Gastrocnemius medialis (tissue), 4 donors: ENCODE measurements around the gene CCSER2. TPM values are rescaled to one million over a fixed set of nuclear protein-coding genes. Genes with fewer than 3 reads are reported as not detected.

ENCODE experiments used
- ATAC-seq, 2 donors: fragments of 150-250 bp; one replicate each; pipeline ENCODE4 v1.9.1; 2016
- DNase-seq, 2 donors: peaks; one replicate each; pipeline ENCODE4 v3.0.0-alpha.2; 2019
- H3K27ac ChIP-seq, 4 donors: fragments of 200-600 bp; sonication (generic); 1 replicate in 1 of 4; 2 replicates in 3 of 4; pipeline ENCODE4 v1.5.1; 2016 to 2018; ENCODE audit warnings: mild to moderate bottlenecking in 2 of 4, moderate library complexity in 1 of 4
- H3K27me3 ChIP-seq, 3 donors: fragments of 200-600 bp; sonication (generic) in 2 of 3; 1 replicate in 1 of 3; 2 replicates in 2 of 3; pipeline versions ENCODE4 v1.5.1 to v1.6.0; 2016 to 2019; ENCODE audit warnings: mild to moderate bottlenecking in 1 of 3, moderate library complexity in 1 of 3
- H3K36me3 ChIP-seq, 2 donors: fragments of 200-600 bp; sonication (generic) in 1 of 2; one replicate each; pipeline ENCODE4 v1.5.1; 2017 to 2018
- H3K4me1 ChIP-seq, 2 donors: fragments of 200-600 bp; sonication (generic) in 1 of 2; one replicate each; pipeline ENCODE4 v1.5.1; 2016 to 2017; ENCODE audit warnings: mild to moderate bottlenecking in 2 of 2
- H3K4me3 ChIP-seq, 4 donors: fragments of 200-600 bp; sonication (generic) in 3 of 4; 1 replicate in 1 of 4; 2 replicates in 3 of 4; pipeline ENCODE4 v1.5.1; 2016 to 2019; ENCODE audit warnings: mild to moderate bottlenecking in 2 of 4
- H3K9me3 ChIP-seq, 3 donors: fragments of 200-600 bp; sonication (generic) in 2 of 3; 1 replicate in 1 of 3; 2 replicates in 2 of 3; pipeline ENCODE4 v1.5.1; 2016 to 2019
- POLR2A ChIP-seq, 2 donors: fragments of 450-650 bp; IDR thresholded peaks; one replicate each; pipeline ENCODE4 v1.6.1; 2017; ENCODE audit warnings: antibody characterized with exemption in 2 of 2, mild to moderate bottlenecking in 2 of 2, moderate library complexity in 2 of 2
- in situ Hi-C, 4 donors: fragments of 200-750 bp; cut with MboI; loops; one replicate each; pipeline versions ENCODE4 v1.15.0 to v1.8.0; 2017; ENCODE audit warnings: low sequenced_read_pairs in 4 of 4
- intact Hi-C: fragments of 100-400 bp; cut with DNase I; formaldehyde crosslinking; loops from one replicate; pipeline ENCODE4 v1.15.1; 2023; ENCODE audit warnings: low total_unique reads
- total RNA-seq, 4 donors: library from RNA; depleted of rRNA; stranded (reverse); fragments of >200 nt; gene quantifications; one replicate each; pipeline versions ENCODE4 v1.1.0 to v1.2.3, GENCODE V29; 2016
- TF ChIP-seq, protein P1 (sequence below), 5 experiments: fragments of 450-650 bp in 3 of 5; fragments of 200-600 bp in 2 of 5; sonication (generic) in 2 of 5; IDR thresholded peaks in 4 of 5; conservative IDR thresholded peaks in 1 of 5; 1 replicate in 4 of 5; 2 replicates in 1 of 5; pipeline ENCODE4 v1.5.1; 2016 to 2019; ENCODE audit warnings: antibody characterized with exemption in 5 of 5, mild to moderate bottlenecking in 3 of 5, moderate library complexity in 3 of 5

The CCSER2 gene
- total RNA-seq, 4 donors from 2014 or later: 39.8 to 61.8 (median 49.2) TPM

GRCh38 chr10:84365335-84365881 lies 37.0 kb downstream of the CCSER2 start:
- no peaks in the 10 kb centered on the region for H3K36me3 ChIP-seq
- peaks cover 5 to 9% of the 10 kb centered on the region in 2 donors for H3K4me1 ChIP-seq
- TF ChIP-seq, protein P1, sequence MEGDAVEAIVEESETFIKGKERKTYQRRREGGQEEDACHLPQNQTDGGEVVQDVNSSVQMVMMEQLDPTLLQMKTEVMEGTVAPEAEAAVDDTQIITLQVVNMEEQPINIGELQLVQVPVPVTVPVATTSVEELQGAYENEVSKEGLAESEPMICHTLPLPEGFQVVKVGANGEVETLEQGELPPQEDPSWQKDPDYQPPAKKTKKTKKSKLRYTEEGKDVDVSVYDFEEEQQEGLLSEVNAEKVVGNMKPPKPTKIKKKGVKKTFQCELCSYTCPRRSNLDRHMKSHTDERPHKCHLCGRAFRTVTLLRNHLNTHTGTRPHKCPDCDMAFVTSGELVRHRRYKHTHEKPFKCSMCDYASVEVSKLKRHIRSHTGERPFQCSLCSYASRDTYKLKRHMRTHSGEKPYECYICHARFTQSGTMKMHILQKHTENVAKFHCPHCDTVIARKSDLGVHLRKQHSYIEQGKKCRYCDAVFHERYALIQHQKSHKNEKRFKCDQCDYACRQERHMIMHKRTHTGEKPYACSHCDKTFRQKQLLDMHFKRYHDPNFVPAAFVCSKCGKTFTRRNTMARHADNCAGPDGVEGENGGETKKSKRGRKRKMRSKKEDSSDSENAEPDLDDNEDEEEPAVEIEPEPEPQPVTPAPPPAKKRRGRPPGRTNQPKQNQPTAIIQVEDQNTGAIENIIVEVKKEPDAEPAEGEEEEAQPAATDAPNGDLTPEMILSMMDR (IDR thresholded peaks at IDR 0.05 in 4 of 5, conservative IDR thresholded peaks at IDR 0.05 in 1 of 5): no peak
- TF ChIP-seq POLR2A (IDR thresholded peaks at IDR 0.05): no peak
- no peak overlapping the region for H3K27ac ChIP-seq
- no peak for ATAC-seq
- no peaks in the 10 kb centered on the region for H3K27me3 ChIP-seq
- intact Hi-C loops: no loop called here
- in situ Hi-C loops: loop anchor here in 1 of 4 donors (10.0 kb wide), 1 partner anchor 101 kb away; no protein-coding TSS in a partner anchor
- H3K9me3 ChIP-seq: no peaks in the 10 kb centered on the region
- H3K4me3 ChIP-seq: no peak overlapping the region
- DNase-seq: no peak

GRCh38 chr10:84366041-84366440 lies 37.7 kb downstream of the CCSER2 start:
- in situ Hi-C loops: loop anchor here in 1 of 4 donors (10.0 kb wide), 1 partner anchor 101 kb away; no protein-coding TSS in a partner anchor
- ATAC-seq: no peak
- H3K27ac ChIP-seq: no peak overlapping the region
- no peak for DNase-seq
- H3K4me1 ChIP-seq: peaks cover 0 to 4% of the 10 kb centered on the region in 2 donors
- no peak overlapping the region for H3K4me3 ChIP-seq
- no peaks in the 10 kb centered on the region for H3K27me3 ChIP-seq
- H3K36me3 ChIP-seq: no peaks in the 10 kb centered on the region
- TF ChIP-seq, protein P1 (IDR thresholded peaks at IDR 0.05 in 4 of 5, conservative IDR thresholded peaks at IDR 0.05 in 1 of 5): no peak
- TF ChIP-seq POLR2A (IDR thresholded peaks at IDR 0.05): no peak
- intact Hi-C loops: no loop called here
- no peaks in the 10 kb centered on the region for H3K9me3 ChIP-seq

DNA sequence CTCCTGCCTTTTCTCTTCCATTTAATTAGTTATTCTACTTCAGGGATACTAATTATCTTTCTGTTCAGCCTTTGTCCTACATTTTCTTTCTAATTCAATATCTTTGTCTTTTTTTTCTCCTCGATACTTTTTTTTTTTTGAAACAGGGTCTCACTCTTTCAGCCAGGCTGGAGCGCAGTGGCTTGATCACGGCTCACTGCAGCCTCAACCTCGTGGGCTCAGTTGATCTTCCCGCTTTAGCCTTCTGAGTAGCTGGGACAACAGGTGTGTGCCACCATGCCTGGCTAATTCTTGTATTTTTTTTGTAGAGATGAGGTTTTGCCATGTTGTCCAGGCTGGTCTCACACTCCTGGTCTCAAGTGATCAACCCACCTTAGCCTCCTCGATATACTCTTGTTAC lies 38.9 kb downstream of the CCSER2 start:
- Histone ChIP-seq H3K9me3 (no peaks in the 10 kb centered on the region), H3K36me3 (peaks cover 0 to 9% of the 10 kb centered on the region in 2 donors), H3K27ac (no peak overlapping the region), H3K4me1 (no peaks in the 10 kb centered on the region), H3K27me3 (no peaks in the 10 kb centered on the region), H3K4me3 (no peak overlapping the region)
- intact Hi-C loops (no loop called here), in situ Hi-C loops (loop anchor here in 1 of 4 donors (10.0 kb wide), 1 partner anchor 102 kb away; no protein-coding TSS in a partner anchor)
- ATAC-seq: no peak
- DNase-seq: no peak
- TF ChIP-seq, protein P1 (IDR thresholded peaks at IDR 0.05 in 4 of 5, conservative IDR thresholded peaks at IDR 0.05 in 1 of 5): no peak

GRCh38 chr10:84368828-84369227 lies 40.4 kb downstream of the CCSER2 start:
- Histone ChIP-seq H3K36me3 (peaks cover 0 to 10% of the 10 kb centered on the region in 2 donors), H3K4me3 (no peak overlapping the region), H3K27me3 (no peaks in the 10 kb centered on the region), H3K27ac (no peak overlapping the region), H3K9me3 (no peaks in the 10 kb centered on the region), H3K4me1 (no peaks in the 10 kb centered on the region)
- in situ Hi-C loops (loop anchor here in 1 of 4 donors (10.0 kb wide), 1 partner anchor 104 kb away; no protein-coding TSS in a partner anchor), intact Hi-C loops (no loop called here)
- DNase-seq (no peak), ATAC-seq (no peak)
- TF ChIP-seq, protein P1 (IDR thresholded peaks at IDR 0.05 in 4 of 5, conservative IDR thresholded peaks at IDR 0.05 in 1 of 5): no peak
- TF ChIP-seq POLR2A (IDR thresholded peaks at IDR 0.05): no peak
